NCI-H2107 (cell line): ENCODE measurements around the gene C3orf70.

Experiments
- DNase-seq: peaks from one replicate; lab custom pipeline; 2025; lab: John Stamatoyannopoulos, UW

C3orf70 gene

DNA sequence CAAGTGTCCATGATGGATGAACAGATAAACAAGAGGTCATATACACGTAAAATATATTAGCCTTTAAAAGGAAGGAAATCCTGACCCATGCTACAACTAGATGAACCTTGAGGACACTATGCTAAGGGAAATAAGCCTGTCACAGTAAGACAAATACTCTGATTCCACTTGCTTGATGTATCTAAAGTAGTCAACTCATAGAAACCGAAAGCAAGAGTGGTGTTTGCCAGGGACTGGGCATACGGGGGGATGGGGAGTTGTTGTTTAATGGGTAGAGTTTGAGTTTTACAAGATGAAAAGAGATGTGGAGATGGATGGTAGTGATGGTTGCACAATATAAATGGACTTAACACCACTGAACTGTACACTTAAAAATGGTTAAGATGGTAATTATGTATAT lies 65.4 kb downstream of the C3orf70 start:
- no peak for DNase-seq

DNA sequence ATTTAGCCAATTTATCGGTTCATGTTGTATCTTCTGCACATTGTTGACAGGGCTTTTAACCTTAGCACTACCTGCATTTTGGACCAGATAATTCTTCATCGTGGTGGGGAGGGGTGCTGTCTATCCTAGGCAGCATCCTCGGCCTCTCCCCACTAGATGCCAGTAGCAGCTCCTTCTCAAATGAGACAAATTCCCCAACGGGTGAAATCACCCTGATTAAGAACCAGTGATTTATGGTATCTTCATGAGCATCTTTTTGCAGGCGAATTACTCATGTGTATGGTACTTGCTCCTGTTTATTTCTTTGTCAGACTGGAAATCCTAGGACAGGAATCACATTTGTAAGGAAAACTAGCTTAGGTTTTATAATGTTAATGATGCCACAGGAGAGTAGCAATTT lies 68.0 kb downstream of the C3orf70 start:
- DNase-seq: no peak

DNA sequence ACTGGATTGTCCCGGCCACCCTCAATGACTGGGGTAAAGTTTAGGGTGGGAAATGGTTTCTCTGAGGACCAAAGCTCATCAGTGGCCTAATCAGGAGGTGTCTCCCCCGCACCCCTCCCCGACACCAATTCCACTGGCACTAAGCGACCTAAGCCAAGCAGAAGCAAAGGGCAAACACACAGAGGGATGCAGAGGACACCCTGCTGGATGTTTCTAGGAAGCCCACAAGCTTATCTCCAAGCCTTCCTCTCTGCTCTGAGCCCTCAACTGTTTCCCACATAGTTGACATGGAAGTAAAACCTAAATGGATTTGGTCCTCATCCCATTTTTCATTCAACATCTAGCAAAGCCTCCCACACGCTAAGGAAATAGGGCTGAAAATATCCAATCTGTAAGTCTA lies 68.5 kb downstream of the C3orf70 start:
- DNase-seq: no peak

DNA sequence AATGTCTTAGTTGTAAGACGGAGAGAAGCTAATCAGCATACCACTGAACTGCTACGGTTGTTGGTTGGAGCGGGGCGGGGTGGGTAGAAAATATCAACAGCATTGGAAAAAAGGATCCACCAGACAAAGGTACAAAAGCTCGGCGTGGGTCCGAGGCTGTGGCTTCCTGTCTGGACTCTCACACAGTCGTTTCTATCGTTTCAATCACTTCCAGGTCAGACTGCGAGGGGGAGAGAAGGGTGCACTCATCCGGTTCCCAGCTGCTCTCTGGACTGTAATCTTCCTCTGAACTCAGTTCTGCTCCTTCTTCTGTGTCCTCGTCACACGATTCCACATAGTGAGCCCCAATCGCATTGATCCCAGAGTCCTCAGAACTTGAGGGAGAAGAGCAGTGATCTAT lies 70.0 kb downstream of the C3orf70 start:
- no peak for DNase-seq

DNA sequence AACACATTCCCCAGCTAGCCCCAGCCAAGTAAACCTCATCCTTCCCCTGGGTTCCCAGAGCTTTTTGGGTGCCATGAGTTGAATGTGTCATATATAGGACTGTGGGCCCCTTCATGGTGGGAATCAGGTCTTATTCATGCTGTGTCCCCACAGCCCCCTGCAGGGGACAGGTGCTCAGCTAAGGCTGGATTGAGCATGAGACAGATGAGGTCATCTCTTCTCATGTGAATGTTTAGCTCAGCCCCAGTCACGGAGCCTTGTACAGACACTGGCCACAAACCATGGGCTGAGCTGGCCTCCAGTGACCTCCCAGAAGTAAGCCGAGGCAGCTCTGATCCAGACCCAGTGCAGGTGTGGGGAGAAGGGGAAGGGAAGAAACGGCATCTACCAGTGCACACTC lies 70.7 kb downstream of the C3orf70 start:
- no peak for DNase-seq

DNA sequence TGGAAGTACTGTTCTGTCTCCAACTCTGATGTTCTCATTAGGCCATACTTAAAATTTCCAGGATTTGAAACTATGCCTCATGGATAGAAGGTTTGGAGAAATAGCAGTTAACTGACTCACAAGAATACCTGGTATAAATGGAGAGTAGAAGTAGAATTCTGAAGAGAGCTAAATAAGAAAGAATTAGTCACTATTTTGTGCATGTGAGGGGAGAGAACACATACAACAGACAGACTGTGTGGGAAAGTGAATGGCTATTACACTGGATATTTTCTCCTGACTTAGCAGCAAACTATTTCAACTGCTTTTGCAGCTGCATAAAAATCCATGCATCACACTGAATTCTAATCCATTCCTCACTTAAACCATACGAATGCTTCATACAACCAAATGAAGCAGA lies 71.3 kb downstream of the C3orf70 start:
- no peak for DNase-seq

DNA sequence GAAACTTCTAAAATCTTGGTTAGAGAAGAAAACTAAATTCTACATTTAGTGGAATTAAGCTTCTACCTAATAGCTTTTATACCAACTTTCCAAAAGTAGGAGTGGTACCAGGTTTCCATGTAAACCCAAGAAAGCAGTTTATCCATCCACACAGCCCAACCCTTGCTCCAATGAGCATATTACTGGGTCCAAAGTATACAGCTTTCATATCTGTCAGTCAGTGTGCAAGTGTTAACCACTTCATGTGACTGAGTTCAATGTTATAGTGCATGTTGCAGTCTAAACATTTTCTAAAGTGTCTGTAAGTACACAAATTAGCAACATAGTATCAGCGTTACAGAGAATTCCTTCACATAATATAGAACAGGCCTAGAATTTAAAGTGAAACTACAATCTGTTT lies 73.2 kb downstream of the C3orf70 start:
- no peak for DNase-seq

DNA sequence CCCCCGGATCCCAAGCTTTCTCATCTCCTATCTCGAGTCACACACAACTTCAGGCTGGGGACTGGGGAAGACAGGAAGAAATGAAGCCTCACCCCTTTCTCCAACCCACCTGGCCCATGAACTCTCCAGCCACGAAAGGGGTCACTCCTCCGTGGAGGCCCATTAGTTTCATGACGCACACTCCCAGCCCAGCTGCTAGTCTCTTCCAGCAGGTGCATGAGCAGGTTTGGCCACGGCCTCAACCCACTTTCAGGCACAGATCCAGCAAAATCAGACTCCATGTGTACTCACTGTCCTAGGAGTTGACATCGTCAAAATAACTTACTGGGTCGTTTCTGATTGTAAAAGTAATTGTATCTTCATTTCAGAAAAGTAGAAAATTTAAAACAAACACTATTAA lies 76.6 kb downstream of the C3orf70 start:
- DNase-seq: no peak

DNA sequence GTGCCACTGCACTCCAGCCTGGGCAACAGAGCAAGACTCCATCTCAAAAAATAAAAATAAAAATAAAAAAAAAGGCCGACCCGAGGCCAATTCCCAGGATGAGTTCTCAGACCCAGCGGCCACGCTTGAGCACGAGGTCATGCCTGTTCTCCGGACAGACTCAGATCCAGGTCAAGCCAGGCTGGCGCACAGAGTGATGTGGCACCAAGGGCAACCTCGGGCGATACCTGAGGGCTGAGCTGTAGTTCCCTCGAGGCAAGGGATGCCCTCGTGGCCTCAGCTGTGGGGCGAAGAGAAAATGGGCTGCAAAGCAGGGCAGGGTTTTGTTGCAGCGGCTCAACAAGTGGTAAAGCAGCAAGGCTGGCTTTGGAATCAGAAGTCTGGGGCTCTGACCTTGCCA lies 77.3 kb downstream of the C3orf70 start:
- no peak for DNase-seq

DNA sequence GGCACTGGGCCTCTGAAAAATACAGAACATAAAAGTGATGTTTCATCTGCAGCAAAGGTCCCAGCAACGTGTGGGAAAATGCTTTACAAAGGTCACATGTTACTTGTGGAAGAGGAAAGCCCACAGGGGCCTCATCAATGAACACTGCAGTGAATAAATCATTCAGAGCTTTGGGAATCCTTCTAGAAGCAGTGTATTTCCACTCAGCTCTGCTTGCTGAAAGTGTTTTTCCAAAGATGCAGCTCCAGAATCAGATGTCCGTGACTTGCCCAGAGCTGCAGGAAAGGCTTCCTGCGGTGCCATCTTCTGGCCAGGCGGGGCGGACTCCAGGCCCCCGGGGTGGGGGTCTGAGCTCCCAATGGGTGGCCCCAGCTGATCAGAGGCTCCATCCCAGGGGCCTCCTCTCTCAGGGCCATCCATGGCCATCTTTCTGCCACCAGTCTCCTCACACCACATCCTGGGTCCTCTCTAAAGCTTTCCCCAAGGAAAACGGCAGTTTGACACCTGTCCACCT lies 81.5 kb downstream of the C3orf70 start:
- no peak for DNase-seq

DNA sequence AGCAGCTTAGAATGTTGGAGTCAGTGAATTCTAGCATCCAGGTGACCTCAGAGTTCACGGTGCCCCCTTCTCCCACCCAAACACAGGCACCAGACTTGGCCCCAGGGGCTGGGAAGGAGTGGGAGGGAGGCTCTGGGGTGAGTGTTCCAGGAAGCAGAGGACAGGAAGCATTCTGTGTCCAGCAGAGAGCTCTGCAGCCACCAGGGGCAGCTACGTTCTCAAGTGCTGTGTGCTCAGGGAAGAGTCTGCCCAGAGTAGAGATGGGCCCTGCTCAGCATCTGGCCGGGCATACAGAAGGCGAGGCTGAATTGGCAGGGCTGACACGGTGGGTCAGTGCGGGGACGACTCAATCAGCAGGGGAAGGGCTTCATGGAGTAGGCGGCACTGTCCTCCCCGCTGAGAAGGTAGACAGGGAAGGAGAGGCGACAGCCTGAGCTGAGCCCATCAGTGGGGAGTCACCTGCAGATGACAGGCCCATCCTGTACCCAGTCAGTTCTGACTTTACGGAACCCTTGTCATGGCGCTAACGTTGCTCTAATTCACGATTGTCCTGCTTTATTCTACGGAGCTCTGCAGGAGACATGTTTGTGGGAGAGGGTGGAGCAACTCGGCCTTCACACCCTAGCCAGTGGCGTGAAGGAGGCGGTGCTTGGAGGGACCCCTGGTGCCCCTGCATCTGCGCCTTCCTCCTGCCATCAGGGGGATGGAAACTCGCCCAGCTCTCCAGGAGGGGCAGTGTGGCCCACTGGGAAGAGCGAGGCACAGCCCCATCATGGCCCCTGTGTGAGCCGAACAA lies 82.2 kb downstream of the C3orf70 start:
- no peak for DNase-seq

DNA sequence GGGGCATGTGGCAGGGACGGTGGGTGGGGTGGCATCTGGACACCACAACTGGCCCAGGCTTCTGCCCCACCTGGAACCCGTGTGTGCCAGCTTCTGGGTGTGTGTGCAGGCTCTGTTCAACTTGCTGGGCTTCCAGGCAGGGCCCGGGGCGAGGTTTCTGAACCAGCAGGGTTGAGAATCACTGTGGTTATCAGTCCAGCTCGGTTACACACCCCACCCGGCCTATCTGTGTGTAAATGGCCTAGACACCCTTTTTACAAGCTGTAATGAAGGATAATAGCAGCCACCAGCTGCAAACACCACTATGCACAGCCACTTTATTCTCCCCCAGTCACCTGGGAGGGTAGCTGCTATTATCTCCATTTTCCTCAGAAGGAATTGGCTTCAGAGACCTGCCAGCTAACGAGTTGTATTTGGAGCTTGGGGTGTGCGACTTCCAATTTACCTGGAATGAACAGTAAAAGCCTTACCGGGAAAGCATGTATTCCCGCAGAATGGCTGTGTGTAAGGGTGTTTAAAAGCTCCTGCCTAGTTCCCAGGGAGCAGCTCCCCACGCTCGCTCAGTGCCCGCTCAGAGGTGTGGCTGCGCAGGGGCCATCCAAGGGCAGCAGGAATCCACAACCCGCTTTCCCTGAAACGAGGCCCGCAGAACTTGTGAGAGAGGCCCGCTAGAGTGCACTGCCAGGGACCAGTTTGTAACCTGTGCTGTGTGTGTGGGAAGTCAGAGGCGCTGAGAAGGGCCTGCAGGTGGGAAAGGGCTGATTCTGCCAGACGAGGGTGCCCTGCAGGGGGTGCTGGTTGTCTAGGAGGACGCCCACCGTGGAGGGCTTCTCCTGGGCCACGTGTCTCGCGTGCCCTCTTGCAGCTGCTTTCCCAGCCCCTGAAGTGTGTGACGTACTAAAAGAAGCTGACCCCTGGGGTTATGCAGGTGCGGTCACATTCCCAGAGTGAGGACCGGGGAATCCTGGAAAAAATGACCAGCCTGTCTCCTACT lies 83.5 kb downstream of the C3orf70 start:
- DNase-seq: no peak

DNA sequence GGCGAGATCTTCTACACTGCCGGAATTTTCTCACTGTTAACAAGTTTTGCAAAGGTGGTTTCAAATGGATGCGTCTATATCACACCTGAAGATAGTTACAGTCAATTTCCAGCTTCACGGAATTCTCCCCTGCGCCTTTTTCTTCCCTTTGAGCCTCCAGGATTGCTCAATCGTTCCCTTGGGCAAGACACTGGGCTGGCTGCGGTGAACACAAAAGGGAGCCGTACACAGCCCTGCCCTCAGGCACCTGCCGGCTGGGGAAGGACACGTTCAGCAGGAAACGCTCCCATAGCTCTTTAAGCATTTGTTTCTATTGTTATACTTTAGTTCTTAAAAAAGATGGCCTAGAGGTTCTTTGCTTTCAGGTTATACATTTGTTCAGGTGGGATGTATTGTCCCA lies 85.7 kb downstream of the C3orf70 start:
- DNase-seq: no peak

DNA sequence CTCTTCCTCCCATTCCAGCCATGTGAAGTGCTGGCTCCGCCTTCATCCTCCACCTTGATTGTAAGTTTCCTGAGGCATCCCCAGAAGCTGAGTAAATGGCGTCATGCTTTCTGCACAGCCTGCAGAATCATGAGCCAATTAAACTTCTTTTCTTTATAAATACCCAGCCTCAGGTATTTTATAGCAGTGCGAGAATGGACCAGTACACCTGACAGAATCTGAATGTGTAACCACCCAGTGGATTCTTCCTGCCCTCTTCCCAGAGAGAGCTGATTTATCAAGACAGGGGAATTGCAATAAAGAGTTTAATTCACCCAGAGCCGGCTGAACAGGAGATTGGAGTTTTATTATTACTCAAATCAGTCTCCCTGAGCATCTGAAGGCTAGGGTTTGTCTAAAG lies 86.6 kb downstream of the C3orf70 start:
- DNase-seq: no peak

DNA sequence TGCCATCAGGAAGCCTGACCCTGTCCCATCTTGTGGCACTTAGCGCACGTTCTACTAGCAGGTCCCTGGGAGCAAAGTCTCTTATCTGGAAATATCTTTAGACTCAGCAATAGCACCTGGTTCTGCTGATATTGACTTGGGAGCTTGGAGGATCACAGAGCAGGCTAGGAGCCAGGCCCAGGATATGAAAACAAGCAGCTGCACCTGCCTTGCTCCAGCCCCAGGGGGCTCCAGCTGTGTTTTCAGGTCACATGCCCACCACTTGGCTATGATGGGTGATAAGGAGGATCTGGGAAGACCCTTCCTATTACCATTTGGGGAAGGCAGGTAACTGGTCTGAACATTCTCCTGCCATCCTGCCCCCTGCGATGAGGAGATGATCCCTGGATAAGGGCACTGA lies 87.8 kb downstream of the C3orf70 start:
- DNase-seq: no peak

DNA sequence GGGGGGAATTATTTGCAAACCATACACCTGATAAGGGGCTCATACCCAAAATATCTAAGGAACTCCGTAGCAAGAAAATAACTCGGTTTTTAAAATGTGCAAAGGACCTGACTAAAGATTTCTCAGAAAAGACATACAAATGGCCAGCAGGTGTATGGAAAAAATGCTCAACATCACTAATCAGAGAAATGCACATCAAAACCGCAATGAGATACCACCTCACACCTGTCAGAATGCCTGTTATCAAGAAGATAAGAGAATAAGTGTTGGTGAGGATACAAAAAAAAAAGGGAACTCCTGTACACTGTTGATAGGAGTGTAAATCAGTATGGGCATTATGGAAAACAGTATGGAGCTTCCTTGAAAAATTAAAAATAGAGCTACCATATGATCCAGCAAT lies 89.4 kb downstream of the C3orf70 start:
- no peak for DNase-seq

DNA sequence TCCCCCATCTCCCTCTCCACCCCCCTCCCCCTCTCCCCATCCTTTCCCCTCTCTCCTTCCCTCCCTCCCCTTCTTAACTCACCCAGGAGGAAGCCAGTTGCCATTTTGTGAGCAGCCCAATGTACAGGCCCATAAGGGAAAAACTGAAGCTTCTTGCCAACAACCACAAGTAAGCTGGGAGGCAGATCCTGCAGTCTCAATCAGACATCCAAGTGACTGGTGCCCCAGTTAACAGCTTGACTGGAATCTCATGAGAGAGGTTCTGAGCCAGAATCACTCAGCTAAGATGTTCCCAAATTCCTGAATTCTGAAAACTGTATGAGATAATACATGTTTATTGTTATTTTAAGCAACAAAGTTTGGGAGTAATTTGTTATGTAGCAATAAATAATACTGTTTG lies 90.7 kb downstream of the C3orf70 start:
- DNase-seq: no peak

DNA sequence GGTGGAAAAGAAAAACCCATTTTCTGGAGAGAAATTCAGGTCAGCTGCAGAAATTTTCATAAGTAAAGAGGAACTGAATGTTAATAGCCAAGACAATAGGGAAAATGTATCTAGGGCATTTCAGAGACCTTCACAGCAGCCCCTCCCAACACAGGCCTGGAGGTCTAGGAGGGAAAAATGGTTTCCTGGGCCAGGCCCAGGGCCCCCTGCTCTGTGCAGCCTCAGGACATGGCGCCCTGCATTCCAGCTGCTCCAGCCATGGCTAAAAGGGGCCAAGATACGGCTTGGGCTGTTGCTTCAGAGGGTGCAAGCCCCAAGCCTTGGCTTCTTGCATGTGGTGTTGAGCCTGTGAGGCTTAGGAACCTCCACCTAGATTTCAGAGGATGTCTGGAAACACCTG lies 92.2 kb downstream of the C3orf70 start:
- DNase-seq: no peak

DNA sequence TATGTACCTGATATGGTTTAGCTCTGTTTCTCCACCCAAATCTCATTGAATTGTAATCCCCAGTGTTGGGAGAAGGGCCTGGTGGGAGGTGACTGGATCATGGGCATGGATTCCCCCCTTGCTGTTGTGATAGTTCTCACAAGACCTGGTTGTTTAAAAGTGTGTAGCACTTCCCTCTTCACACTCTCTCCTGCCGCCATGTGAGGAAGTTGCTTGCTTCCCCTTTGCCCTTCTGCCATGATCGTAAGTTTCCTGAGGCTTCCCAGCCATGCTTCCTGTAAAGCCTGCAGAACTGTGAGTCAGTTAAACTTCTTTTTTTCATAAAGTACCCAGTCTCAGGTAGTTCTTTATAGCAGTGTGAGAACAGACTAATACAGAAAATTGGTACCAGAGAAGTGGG lies 93.1 kb downstream of the C3orf70 start:
- no peak for DNase-seq

DNA sequence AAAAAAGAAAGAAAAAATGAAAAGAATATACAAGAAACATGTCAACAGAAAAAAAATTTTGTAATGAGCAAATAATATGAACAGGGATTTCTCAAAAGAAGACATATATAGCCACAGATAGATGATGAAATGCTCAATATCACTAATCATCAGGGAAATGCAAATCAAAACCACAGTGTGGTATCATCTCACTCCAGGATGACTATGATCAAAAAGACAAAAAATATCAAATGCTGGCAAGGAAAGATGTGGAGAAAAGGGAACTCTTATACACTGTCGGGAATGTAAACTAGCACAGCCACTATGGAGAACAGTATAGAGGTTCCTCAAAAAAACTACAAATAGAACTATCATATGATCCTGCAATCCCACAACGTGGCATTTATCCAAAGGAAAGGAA lies 94.1 kb downstream of the C3orf70 start:
- no peak for DNase-seq

DNA sequence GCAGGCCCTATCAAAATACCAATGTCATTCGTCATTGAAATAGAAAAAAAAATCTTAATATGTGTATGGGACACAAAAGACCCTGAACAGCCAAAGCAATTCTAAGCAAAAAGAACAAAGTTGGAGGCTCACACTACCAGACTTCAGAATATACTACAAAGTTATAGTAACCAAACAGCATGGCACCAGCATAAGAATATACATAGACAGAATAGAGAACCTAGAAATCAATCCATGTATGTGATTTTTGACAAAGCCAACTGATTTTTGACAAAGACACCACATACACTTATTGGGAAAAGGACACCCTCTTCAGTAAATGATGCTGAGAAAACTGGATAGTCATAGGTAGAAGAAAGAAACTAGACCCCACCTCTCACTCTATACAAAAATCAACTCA lies 95.0 kb downstream of the C3orf70 start:
- no peak for DNase-seq

DNA sequence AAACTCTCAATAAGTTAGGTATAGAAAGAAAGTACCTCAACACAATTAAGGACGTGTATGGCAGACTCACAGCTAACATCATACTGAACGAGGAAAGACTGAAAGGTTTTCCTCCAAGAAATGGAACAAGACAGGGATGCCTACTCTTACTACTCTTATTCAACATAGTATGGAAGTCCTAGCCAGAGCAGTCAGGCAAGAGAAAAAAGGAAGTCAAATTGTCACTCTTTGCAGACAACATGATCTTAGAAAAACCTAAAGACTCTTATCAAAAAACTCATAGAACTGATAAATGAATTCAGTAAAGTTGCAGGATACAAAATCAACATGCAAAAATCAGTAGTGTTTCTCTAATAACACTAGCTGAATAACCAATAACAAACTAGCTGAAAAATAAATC lies 96.0 kb downstream of the C3orf70 start:
- no peak for DNase-seq

DNA sequence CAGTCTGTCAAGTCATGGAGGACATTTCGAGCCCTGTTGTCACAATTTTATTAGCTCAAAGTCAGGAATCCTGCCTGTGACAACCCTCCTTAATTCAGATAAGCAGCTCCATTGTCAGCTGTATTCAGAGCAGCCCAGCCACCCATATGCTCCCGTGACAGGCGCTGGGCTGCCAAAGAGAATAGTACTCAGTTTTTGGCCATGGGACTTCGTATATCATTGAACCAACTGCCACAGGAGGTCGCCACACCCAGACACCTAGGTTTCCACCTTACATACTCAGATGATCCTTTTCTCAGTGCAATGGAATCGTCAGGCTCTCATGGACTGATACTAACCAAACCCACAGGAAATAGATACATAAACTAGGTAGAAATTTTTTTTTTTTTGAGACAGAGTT lies 100.2 kb downstream of the C3orf70 start:
- DNase-seq: no peak
